HG03442 (cell line): ENCODE measurements around the gene DDIT4.
"Not testable (repeated sequence)": the region's sequence is repeated elsewhere in the genome, so short reads cannot be mapped to it uniquely, and the experiment has no call there.

Experiments used
- ATAC-seq: cut with Tn5 transposase; IDR thresholded peaks from one replicate; pipeline ENCODE4 v1.9.1; 2021; ENCODE audit warnings: mild to moderate bottlenecking, moderate library complexity; ENCODE audit not compliant: unreplicated experiment

DDIT4 gene

GRCh38 chr10:72292223-72292691 lies 18.5 kb downstream of the DDIT4 start:
- no peak for ATAC-seq

DNA sequence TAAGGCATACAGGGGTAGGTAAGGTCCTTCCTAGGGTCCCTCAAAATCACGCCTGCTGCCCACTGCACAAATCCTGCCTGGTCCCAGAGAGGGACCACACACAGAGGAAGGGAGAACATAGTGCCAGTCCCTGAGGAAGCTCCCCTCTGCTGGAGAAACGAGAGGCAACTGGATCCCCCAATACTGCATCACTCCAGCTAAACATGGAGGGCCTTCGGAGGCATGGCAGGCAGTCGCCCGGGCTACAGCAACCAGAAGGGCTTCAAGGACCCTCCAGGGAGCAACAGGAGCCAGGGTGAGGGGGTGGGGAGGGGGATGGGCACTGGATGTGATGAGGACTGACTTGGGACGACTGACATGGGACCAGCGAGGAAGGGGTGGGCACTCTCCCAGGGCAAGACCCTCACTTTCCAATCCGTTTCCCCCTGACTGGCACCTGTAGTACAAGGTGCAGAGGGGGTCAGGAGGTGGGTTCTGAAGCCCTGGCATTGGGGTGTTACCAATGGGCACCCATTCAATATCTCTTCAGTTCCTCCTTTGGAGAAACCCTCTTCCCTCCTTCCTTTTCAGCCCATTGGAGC lies 21.7 kb downstream of the DDIT4 start:
- no peak for ATAC-seq

- ATAC-seq, result not testable (repeated sequence)
Observed at GRCh38 chr10:72296829-72297280, 23.1 kb downstream of the DDIT4 start.

GRCh38 chr10:72297281-72297804 lies 23.6 kb downstream of the DDIT4 start:
- ATAC-seq, result peak; percentile 42

GRCh38 chr10:72297805-72298591 lies 24.3 kb downstream of the DDIT4 start:
- peak; percentile 82 for ATAC-seq

DNA sequence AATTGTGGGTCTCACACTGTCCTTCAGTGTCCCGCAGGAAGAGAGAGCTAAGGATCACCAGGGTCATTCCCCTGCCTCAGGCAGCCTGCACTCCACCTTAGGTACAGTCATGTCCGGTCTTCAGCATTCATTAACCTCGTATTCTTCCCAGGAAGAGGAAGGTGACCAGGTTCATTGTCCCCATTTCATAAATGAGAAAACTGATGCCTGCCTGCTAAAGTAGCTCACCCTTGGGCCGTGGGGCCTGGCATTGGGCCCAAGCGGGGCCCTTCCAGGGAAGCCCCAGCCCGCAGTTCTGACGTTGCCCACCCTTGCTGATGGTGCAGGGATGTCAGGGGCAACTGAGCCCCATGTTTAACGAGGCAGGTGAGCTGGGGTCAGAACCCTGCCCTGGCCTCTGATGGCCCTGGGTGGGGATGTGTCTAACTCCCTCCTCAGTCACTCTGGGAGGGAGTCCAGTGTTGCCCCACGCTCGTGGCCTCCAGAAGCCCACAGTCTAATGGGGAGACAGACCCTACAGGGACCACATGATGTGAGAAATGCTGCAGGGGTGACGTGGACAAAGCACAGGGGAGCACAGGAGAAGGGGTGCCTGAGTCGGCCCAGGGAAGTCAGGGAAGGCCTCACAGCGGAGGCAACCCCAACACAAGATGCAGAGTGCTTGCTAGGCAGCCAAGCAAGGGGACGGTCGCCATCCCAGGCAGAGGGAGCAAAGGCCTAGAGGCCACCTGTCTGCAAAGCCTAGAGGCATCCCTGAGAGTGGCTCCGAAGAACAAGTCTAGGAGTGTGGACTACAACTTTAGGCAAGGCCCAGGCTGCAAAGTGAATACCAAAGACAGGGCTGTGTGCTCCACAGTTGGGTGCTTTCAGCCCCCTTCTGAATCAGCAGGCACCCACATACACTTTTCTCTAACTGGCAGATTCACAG lies 25.1 kb downstream of the DDIT4 start:
- ATAC-seq, result no peak

DNA sequence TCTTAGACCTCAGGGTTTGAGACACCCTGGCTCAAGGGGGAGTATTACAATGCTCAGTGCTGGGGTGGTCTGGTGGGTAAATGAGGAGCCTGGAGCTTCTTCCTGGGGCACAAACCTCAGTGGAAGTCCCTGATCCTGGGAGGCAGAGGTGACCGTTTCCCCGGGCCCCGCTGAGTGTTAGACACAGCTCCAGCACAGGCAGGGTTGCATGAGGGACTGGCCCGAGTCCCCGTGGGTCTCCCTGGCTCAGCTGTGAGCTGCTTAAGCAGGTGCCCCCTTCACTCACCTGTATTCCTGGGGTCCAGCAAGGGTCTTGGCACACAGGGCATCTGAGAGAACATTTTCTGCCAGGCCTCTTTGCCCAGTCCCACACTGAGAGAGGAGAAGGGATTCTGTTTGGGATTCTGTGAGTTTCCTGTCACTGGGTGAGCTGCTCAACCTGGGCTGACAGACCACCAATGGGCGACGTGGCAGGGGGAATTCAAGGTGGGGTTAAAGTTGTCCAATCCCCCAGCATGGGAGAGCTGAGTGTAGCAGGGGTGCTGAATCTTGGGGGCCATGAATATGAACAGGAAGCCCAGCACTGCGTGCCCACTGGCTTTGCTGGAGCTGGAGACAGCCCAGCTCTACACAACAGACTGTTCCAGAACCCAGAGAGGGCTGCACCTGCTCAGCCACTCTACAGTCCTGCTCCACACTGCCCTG lies 29.9 kb downstream of the DDIT4 start:
- ATAC-seq, result no peak

GRCh38 chr10:72306215-72306760 lies 32.6 kb downstream of the DDIT4 start:
- no peak for ATAC-seq

GRCh38 chr10:72307711-72308110 lies 34.0 kb downstream of the DDIT4 start:
- not testable (repeated sequence) for ATAC-seq

DNA sequence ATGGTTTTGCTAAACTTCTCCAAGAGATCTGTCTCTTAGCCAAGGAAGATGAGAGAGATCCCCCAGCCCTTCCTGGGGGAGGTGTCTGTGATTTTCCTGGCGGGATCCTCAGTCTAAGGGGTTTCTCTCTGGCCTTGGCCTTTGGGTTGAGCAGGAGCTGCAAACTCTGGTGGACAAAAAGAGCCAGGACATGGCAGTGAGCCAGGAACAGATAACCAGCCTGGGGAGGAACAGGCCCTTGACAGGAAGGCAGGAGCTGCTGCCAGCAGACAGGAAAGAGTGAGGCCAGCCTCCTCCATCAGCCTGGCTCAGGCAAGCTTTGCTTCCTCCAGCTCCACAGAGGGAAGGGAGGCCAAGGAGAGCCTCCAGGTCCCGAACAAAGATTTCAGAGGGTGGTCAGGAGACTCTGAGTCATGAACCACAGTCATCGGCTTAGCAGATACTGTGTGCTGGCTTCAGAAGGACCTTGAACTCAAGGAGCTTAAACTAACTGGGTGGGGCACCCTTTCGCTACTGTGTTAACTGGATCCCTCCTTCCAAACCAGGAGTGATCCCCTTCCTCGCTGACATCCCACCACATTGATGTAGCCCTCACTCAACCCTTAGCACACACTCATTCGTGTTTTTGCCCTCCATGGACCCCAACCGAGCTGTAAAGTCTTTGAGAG lies 34.7 kb downstream of the DDIT4 start:
- ATAC-seq, result no peak

DNA sequence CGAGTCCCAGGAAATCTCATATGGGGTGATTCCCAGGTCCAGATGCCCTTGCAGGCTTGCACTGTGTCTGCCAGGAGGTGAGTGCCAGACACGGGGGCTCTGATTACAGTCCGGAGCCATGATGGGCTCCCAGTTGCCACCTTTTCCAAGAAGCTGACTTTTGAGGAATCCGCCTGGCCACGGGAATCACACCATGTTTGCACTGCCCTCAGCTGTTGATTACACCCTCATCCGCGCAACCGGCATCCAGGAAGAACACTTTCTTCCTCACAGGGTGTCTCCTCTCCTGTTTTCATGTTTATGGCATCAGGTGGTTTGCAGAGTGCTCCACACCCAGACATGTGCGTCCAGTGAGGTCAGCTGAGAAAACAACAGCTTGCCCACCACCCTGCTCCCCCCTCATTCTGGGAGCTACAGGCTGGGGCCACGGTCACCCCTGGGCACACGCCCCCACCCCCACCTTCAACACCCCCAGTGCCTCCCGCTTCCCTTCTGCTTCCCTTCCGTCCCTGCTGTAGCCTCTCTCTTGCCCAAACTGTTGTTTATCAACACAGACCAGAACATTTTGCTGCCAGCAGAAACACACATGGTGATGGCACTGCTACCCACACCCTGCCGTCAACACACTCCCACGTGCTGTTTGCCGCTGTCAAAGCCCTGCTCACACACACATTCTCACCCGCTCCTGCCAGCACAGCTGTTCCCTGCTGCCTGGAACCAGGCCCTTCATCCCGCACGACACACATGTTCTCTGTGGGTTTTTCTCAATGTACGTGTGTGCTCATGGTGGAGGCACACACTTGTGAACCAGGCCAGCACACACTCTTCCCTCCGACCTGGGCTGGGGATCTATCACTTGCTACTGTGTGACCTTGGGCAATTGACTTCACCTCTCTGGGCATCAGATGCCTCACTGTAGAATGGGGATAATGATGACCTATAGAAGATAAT lies 35.8 kb downstream of the DDIT4 start:
- ATAC-seq, result no peak

- ATAC-seq, result no peak
Observed at GRCh38 chr10:72310241-72310633, 36.5 kb downstream of the DDIT4 start.

DNA sequence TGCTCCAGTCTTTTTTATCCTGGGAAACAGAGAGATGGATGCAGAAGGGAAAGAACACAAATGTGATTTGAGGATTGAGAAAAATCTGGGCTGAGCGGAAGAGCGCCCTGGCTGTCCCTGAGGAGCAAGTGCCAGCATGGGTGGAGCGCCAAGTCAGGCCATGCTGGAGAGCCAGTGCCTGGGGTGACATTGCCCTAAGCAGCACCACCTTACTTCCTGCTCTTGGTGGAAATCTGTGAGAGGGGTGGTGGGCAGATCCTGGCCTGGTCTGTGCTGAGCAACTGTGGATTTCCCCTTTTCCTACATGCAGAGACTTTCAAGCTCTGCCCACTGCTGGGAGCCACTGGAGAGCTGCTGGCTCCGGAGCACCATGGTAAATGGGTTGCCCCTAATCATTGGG lies 36.9 kb downstream of the DDIT4 start:
- no peak for ATAC-seq

- no peak for ATAC-seq
Observed at GRCh38 chr10:72311667-72312066, 37.9 kb downstream of the DDIT4 start.

DNA sequence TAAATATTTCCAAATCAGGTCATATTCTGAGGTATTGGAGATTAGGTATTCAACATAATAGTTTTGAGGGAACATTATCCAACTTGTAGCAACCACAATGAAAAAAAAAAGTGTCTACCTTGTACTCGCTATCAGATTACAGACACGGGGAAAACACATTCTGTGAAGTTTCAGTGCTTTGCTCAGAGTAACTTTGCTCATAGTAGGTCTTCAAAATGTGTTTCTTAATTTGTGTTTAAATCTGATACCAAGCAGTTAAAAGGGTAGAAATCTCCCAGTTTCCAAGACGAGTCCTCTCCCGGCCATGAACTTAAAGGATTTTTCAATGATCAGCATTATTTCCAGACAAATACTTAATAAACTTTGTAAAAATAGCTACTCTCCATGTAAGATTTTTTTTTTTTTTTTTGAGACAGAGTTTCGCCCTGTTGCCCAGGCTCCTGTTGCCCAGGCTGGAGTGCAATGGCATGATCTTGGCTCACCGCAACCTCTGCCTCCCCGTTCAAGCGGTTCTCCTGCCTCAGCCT lies 39.2 kb downstream of the DDIT4 start:
- ATAC-seq, result no peak

DNA sequence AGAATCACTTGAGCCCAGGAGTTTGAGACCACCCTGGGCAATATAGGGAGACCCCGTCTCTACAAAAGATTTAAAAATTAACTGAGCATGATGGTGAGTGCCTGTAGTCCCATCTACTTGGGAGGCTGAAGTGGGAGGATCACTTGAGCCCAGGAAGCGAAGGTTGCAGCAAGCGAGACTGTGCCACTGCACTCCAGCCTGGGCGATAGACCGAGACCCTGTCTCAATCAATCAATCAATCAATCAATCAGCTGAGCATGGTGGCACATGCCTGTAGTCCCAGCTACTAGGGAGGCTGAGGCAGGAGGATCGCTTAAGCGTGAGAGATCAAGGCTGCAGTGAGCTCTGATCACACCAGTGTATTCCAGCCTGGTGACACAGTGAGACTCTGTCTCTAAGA lies 40.5 kb downstream of the DDIT4 start:
- no peak for ATAC-seq

- ATAC-seq, result no peak
Observed at GRCh38 chr10:72315054-72315453, 41.3 kb downstream of the DDIT4 start.
